Fibroblast of skin of abdomen (primary cell): ENCODE measurements around the gene SH2D7.
A peak's percentile ranks its signal among the peaks of the same experiment; 100 is the strongest.

Experiments
- DNase-seq: peaks from one replicate; pipeline ENCODE4 v3.0.0-alpha.2; 2013

The SH2D7 gene

DNA sequence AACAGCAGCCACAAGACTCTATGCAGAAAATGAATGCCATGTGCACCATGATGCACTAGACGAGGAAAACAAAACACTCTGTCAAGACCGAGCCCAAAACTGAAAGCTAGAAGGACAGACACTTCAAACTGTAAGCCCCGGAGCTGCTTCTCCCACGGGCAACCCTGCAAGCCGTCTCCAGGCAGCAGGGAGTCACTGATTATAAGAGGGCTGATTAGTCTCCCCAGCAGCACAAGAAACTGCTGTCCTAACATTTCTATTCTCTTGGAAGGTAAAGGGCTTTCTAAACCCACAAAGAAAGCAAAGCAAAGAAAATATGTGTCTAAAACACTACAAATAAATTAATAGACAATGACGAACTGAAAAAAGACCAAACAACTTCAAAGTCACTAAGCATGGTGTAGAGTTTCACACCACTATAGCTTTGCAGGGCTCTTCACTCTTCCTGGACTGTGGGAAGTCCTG lies 30.4 kb upstream of the SH2D7 start:
- DNase-seq: peak; percentile 35

DNA sequence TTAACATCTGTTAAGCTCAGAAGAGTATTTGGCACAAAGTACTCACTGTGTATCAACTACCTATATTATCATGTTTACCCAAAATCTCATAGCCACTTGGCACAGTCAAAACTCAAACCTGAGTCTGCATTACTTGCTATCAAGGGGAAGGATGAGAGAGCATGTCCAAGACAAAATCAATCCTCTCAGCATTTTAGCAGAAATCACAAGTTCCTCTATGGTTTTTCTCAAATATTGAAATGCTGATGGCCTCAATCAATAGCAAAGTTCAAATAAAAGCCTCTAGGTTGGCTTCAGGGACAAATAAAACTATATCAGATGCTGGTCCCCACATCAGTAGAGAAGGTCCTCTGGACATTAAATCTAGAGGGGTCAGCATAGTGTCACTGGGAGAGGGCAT lies 29.1 kb upstream of the SH2D7 start:
- DNase-seq: no peak

DNA sequence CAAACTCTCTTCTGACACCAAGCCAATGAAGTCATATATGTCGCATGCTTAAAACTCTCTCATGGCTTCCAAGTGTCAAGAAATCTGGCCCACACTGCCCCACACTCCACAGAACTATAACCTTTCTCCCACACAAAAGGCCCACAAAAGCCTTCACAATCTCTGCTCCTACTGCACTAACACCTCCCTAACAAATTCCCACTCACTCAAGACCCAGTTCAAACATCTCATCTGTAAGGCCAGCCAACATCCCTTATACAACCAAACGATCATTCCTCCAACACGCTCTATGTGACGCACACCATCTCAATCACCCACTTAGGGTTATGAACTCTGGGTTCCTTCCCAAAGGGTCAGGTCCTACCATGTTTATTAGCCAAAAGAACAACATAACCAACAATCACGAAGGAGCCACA lies 28.4 kb upstream of the SH2D7 start:
- DNase-seq: no peak

DNA sequence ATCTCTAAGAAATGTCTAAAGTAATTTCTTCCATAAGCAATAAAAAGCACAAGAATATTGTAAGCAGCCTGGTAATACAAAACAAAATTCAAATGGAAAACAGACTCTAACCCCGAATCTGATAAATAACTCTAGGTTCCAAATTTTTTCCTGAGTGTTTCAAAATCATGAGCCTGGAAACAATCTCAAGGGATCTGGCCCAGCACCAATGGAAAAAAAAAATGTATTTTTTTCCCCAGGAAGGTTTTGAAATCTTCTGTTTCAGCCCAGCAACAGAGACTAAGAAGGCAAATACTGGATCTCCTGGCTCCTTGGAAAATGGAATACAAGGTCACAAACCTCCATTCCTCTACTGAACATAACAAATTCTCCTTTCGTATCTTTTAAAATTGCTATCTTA lies 27.8 kb upstream of the SH2D7 start:
- DNase-seq: peak; percentile 55

DNA sequence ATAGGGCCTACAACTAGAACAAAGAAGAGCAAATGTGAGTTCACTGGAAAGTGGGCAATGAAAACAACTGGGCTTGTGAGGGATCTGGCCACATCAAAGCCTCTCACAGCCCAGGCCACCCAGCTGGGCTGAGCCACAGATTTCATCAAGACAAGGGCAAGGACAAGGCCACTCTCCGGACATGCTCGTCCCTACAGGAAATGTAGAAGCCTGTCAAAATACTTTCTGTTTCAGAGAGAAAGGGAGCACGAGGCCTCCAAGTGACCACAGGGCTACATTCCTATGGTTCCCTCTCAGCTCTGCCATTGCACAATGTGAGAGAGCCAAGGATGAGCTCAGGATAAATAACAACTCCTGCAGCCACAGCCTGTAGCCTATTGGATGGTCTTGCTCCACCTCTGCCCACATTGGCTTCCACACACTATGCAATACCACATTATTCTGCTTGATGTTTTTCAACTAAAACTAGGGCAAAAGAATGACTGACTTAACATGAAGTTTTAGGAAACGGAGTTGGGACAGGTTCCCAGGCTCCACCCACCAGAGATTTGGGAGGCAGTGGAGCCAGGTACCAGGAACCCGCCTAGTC lies 27.0 kb upstream of the SH2D7 start:
- DNase-seq: peak; percentile 97

DNA sequence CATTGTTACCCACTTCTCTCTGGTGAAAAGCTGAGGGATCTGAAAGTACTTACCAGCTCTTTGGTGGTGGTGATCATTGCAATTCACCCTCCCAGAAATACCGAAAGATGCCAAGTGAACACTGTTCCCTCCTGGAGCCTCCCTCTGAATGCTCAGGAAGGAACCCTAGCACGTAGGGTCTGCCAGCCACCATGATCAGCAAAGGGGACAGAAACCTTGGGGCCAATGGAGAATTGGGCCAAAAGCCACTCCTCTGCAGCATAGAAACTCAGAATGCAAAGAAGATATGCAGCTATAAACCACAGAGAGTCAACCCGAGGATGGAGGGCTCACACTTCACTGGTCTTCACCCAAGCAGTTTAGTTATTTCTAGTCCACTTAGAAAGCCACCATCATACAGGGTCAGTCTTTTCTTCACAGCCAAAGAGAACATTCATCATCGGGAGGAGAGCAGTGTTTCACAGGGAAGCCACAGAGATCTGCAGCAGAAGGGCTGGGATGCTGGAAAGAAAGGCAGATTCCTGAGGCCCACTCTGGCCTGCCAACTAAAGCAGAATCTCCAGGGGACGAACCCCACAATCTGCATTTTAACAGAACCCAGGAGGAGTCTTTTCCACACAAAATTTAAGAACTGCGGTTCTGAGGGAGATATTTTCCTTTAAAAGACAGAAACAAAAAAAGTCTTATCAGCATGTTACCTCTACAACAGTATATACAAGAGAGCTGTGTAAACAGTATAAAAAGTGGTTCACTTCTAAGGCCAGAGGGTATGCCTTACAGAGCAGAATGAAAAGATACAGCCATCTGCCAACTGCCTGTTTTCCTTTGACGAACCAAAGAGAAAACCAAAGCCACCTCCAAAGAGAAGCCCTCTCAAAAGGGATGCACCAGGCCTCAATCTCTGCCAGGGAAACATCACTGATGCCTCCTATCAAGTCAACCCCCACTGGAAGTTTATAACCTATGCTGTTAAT lies 26.1 kb upstream of the SH2D7 start:
- DNase-seq: no peak

DNA sequence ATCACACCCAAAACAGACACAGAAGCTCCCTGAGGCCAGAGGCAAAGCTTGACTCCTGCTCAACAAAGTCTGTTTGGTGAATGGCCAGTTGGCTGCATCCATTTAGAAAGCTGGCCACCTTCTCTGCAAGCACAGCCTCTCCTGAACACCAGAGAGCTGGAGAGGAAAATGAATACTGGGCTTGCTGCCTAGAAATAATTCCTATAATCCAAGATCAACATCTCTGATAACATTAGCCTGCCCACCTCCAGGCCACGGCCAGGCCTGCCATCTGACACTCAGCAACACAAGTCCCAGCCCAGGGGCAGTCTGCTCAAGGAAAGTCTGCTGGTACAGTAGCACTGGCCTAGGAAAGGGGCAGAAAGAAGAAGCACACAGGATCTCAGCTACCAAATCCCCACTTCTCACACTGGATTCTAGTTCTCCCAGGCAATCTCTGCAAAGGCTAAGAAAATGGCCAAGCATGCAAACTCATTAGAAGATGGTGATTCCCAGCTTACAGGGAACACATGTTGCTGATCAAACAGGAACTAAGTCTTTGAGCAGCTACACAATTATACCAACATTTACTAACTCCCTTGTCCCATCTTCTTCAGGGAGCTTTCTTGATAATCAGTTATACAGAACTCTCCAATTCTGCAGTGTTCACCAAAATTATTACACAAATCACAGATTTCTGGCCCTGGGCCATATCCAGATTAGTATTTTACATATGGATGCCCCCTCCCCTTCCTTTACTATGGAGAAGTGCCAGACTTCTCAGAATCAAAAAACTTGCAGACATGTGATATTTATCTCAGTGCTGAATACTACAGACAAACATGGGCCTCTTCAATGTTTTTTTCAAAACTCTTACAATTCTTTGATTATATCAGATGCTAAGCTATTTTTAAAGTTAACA lies 24.8 kb upstream of the SH2D7 start:
- no peak for DNase-seq

DNA sequence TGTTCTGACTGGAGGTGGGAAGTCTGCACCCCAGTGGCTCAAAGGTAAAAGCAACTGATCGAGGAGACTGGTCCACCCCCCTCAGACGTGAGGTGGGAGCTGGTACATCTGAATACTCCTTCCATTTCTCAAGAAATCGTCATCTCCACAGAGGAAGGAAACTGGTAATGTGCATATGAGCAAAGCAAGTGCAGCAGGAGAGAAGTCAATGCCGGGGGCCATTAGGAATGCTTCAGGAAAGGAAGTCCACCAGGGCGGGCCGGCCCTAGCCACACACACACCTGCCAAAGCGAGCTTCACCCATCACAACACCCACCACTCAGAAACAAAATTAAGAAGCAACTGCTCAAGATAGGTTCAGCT lies 23.3 kb upstream of the SH2D7 start:
- DNase-seq: no peak

DNA sequence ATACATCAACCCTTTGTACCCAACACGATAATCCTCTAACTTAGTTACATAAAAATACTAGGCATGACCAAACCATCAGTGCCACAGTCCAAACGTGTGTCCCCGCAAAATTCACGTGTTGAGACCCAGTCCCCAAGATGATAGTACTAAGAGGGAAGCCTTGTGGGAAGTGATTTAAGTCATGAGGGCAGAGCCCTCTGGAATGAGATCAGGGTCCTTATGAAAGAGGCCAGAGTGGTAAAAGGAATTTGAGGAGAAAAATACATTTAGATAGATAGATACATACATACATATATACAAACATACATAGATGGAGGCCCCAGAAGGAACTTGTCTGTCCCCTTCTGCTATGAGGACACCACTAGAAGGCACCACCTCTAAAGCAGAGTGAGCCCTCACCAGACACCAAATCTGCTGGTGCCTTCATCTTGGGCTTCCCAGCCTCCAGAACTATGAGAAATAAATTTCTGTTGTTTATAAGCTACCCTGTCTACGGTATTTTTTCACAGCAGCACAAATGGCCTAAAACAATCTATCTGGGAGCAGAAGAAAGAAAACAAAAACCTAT lies 22.8 kb upstream of the SH2D7 start:
- no peak for DNase-seq

DNA sequence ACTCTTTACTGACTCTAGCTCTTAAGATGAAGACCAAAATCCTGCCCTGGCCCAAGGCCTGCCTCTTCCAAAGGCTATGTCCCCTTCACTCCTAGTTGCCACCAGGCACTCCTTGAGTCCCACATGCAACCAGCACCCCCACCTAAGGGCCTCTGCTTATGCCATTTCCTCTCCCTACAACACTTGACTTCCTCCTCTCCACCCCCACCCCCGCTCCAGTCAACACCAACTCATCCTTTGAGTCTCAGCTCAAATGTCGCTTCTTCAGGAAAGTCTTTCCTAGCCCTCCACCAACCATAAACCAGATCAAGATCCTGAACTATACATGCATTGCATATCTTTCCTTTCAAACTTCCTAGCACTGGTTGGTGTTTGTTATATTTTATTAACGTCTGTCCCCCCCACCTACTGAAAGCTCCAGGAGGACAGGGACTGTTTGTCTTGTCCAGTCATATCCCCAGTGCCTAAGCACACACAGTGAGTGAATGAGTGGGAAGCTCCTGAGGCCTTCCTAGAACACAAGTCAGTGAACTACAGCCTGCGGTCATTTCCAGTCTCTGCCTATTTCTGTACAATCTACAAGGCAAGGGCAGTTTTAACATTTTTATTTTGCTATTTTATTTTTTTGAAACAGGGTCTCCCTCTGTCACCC lies 22.2 kb upstream of the SH2D7 start:
- DNase-seq: no peak

DNA sequence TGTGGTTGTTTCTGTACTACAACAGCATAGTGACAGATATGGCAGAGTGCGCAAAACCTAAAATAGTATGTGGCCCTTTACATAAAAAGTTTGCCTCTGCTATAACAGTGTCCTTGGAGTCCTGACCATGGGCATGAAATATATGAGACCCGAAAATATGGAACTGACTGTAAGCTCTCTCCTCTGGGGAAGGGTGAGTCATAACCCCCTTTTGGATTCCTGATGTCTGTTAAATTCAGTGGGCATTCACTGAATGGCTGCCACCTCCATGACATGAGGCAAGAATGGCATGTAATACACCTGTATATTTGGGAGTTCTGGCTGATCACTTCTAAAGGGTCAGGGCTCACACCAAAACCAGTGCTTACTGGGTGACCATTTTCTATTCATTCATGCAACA lies 21.0 kb upstream of the SH2D7 start:
- no peak for DNase-seq

DNA sequence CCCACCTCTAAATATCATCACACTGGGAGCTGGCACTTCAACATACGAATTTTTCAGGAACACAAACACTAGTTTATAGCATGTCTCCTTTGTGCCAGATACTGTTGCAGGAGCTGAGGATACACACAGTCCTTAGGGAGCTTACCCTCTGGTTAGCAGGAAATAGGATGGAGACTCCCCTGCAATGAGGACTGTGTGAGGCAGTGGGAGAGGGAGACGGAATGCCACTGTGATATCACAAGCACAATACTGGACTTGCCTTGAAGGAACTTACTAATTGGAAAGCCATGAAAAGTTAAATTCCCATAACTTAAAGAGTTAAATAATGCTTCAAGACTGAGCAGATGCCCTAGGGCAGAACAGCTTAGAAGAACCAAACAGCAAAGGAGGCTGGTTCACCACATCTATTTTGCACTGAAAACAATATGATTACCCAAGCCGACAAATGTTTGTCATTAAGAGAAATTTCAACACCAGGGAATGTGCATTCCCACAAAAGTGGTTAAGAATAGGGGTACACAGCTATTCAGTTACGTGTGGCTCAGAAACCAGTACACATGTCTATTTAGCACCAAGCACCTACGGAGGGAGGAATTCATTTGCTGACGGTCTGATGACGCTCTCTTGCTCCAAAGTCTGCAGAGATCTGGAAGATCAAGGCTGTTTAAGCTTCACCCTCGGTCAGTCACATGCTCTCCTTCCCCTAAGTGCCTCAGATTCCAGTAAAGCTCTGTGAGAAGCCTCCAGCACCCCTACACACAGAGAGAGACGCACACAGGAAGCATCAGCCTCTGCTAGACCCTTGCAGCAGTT lies 20.1 kb upstream of the SH2D7 start:
- peak; percentile 76 for DNase-seq

DNA sequence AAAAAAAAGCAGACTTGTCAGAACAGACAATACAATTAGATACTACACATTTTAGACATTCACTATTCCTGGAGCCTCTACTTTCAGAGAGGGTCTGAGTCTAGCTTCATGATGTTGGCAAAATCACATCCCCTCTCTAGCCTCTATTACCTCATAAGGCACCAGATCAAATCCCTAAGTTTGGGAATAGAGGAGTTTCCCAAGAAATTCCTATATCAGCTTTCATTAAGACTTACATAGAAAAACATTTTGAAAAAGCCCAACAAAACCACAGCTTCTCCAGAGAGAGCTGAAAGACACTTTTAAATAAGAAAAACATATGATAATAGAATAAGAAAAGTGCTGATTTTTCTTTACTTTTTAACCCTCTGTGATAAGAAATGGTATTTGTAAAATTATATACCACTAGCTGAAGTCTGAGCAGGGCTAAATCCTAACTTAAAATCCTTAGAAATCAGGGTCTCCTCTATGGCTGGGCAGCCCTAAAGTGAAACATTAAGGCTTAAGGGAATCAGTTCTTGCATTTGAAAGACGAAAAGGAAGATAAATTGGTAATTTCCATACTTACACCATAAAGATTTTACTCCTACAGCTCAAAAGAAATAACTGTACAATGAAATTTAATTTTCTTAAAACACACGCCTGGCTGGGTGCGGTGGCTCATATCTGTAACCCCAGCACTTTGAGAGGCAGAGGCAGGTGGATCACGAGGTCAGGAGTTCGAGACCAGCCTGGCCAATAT lies 19.1 kb upstream of the SH2D7 start:
- no peak for DNase-seq

DNA sequence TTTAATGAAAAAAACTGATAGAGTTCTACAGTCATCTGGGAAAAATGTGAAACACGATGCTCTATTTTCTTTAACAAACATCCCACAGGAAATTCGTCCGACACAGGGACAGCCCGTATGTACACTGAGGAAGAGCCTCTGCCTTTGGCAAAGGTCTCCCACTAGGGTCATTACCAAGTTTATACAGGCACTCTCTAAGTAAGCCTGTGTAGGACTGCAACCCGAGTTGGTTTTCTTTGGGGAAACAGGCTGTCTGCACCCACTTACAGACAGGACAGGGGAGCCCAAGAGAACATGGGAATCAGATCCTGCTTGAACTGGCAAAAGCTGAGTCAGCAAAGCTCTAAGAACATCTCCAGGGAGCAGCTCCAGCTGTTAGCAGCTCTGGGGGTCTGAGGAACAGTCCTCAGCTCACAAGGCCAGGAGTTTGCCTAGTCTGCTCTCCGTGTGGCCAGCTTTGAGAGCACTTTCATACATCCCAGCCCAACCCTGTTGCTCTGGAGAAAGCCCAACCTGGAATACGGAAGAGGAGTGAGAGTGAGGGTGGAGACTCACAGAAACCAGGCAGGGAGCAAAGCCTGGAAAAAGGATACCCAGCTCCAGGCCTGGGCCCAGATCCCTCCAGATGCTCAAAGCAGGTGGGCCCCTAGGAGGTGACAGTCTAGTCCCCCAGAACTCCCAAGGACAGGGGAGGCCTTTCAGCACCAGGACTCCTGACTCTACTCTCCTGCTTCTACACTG lies 16.7 kb upstream of the SH2D7 start:
- peak; percentile 90 for DNase-seq

DNA sequence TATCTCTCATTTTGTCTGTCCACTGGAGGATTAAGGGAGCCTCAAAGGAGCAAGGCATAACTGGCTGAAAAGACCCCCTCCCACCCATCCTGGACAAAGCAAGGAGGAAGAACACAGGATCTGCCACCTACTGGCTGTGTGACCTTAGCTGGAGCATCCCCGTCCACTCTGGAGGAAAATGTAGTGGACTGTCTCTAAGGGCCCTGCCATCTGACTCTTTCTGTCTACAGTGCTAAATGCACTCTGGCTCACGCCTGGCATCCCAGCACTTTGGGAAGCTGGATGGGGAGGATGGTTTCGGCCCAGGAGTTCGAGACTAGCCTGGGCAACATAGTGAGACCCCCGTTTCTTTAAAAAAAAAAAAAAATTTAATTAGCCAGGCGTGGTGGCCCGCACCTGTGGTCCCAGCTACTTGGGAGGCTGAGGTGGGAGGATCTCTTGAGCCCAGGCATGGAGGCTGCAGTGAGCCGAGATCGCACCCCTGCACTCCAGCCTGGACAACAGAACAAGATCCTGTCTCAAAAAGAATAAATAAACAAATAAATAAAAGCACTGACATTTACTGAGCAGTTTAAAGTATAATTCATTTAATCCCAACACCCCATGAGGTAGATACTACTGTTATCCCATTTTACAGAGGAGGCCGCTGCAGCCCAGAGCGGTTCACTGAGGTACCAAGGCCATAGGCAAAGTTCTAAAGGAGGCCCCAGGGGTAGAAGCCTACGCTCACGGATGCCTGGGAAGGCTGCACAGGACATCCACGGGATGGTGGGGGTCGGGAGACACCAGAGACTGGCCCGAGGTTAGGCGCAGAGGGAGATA lies 15.9 kb upstream of the SH2D7 start:
- DNase-seq: no peak

DNA sequence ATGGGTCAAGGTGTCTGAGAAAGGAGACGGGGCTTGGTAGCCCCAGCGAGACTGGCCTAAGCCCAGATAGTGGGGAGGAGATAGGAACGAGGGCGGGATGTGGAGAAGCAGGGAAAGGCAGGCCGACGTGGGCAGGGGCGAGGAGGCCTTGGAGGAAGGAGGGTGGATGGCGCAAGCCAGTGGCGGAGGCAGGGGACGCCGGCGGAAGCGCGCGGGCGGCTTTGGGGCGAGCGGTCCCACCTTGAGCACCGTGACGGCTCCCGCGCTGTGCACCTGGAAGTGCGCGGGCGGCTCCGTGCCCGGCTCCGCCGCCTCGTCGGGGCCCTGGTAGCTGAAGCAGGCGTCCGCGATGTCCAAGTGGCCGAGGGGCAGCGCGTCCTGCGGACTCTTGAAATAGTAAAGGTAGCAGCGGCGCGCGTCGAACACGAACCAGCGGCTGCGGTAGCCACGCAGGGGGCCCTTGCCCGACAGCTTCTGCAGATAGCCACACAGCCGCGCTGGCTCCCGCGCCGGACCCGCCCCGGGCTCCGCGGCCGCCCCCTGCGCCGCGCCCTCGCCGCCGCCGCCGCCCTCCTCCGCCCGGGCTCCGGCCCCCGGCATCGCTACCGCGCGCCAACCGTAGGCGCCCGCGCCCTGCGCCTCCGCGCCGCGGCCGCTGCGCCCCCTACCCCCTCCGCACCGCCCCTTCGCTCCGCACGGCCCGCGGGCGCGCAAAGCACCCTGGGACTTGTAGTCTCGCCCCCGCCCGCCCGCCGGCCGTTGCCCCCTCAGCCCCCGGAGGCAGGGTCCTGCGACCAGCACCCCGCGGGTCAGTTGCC lies 15.1 kb upstream of the SH2D7 start, which contains the start of gene TBC1D2B:
TSS of gene TBC1D2B (minus strand) at position 659 of the 818 bp plus-strand sequence. CDS start at position 600, 59 bp downstream.
- peak; percentile 66 for DNase-seq

DNA sequence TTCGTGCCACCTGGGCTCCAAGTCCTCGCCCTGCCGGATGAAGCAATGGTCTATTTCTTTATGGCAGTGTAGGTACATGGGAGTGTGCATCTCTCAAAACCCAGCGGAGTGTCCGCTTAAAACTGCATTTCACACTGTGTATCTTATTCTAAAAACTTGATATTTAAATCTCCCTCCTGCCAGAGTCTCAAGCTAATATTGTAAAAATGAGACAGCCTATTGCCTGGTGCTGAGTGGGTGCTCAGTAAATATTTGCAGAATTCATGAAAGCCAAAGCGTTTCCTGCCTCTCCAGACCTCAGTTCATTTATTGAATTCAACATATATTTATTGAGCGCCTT lies 14.5 kb upstream of the SH2D7 start:
- DNase-seq: no peak
